CD4-positive, alpha-beta T cell (primary cell): ENCODE data around the gene RNF5. TPM values are rescaled to one million over a fixed set of nuclear protein-coding genes. Genes with fewer than 3 reads are reported as not detected.
A peak's percentile ranks its signal among the peaks of the same experiment; 100 is the strongest.

ENCODE experiments used
- ATAC-seq: fragments of 200-7000 bp; cut with Tn5 transposase; one replicate; pipeline ENCODE4 v1.10.0; 2022; ENCODE audit warnings: mild to moderate bottlenecking; ENCODE audit not compliant: poor library complexity
- CTCF ChIA-PET: fragments of 350-600 bp; sonication (Branson Sonifier 250); formaldehyde crosslinking; loops from one replicate; lab custom pipeline; 2021; ENCODE audit warnings: antibody characterized with exemption, inconsistent platforms; lab: Charles Lee
- POLR2A ChIA-PET: fragments of 350-600 bp; sonication (Branson Sonifier 250); formaldehyde crosslinking; loops from one replicate; lab custom pipeline; 2021; ENCODE audit warnings: antibody characterized with exemption, inconsistent platforms; lab: Charles Lee
- DNase-seq, 14 experiments: peaks; one replicate each; pipeline ENCODE4 v3.0.0-alpha.2; 2013 to 2020; ENCODE audit warnings: mixed read lengths in 2 of 14
- H3K27ac ChIP-seq, 2 donors: one replicate each; pipeline versions ENCODE4 v1.5.1 to v1.7.0; 2013; ENCODE audit warnings: low read length in 2 of 2, low read depth in 1 of 2, mild to moderate bottlenecking in 1 of 2
- H3K27me3 ChIP-seq, 2 experiments: 1 replicate in 1 of 2; 2 replicates in 1 of 2; pipeline versions ENCODE4 v1.6.1 to v1.7.0; 2013; ENCODE audit warnings: low read length in 2 of 2, control low read depth in 1 of 2, mild to moderate bottlenecking in 1 of 2, moderate library complexity in 1 of 2; ENCODE audit not compliant: insufficient read depth in 2 of 2, control insufficient read depth in 1 of 2
- H3K36me3 ChIP-seq: one replicate; pipeline ENCODE4 v1.6.1; 2013; ENCODE audit warnings: low read length, control low read depth; ENCODE audit not compliant: insufficient read depth
- H3K4me1 ChIP-seq: one replicate; pipeline ENCODE4 v1.6.1; 2013; ENCODE audit warnings: low read length, control low read depth; ENCODE audit not compliant: insufficient read depth
- H3K4me3 ChIP-seq: one replicate; pipeline ENCODE4 v1.5.1; 2013; ENCODE audit warnings: mild to moderate bottlenecking, low read length, moderate library complexity
- H3K9me3 ChIP-seq, 2 experiments: 1 replicate in 1 of 2; 2 replicates in 1 of 2; pipeline versions ENCODE4 v1.6.1 to v1.7.0; 2013; ENCODE audit warnings: low read length in 2 of 2, mild to moderate bottlenecking in 2 of 2, control low read depth in 1 of 2, moderate library complexity in 1 of 2; ENCODE audit not compliant: control insufficient read depth in 1 of 2, insufficient read depth in 1 of 2
- H3K27ac Mint-ChIP-seq: one replicate; pipeline ENCODE4 v1.8.0; 2020; ENCODE audit warnings: mixed read lengths
- H3K27me3 Mint-ChIP-seq: one replicate; pipeline ENCODE4 v1.8.0; 2021; ENCODE audit warnings: mixed read lengths
- H3K36me3 Mint-ChIP-seq: one replicate; pipeline ENCODE4 v1.8.0; 2021; ENCODE audit warnings: low read depth, mixed read lengths
- H3K4me1 Mint-ChIP-seq: one replicate; pipeline ENCODE4 v1.8.0; 2021; ENCODE audit warnings: low read depth, mixed read lengths
- H3K4me3 Mint-ChIP-seq: one replicate; pipeline ENCODE4 v1.8.0; 2020; ENCODE audit warnings: mild to moderate bottlenecking, mixed read lengths
- H3K9me3 Mint-ChIP-seq: one replicate; pipeline ENCODE4 v1.8.0; 2020; ENCODE audit warnings: mixed read lengths
- intact Hi-C, 2 experiments: fragments of 100-400 bp; cut with DNase I in 1 of 2; cut with micrococcal nuclease in 1 of 2; formaldehyde crosslinking; loops; one replicate each; pipeline versions ENCODE4 v1.15.1 to v1.9.0; 2023 to 2025; cut with DNase I, micrococcal nuclease
- total RNA-seq, 174 experiments: library from RNA in 2 of 174; stranded (reverse) in 2 of 174; gene quantifications; one replicate each; pipeline ENCODE4 v1.2.3 and lab custom pipeline; 2021 to 2026
- TF ChIP-seq, protein P1 (sequence below): fragments of 200-600 bp; IDR thresholded peaks from one replicate; pipeline ENCODE4 v1.8.0; 2022; ENCODE audit warnings: antibody characterized with exemption, mild to moderate bottlenecking

The RNF5 gene
- total RNA-seq, 2 experiments from 2014 or later = 9.6 to 9.9 TPM

DNA sequence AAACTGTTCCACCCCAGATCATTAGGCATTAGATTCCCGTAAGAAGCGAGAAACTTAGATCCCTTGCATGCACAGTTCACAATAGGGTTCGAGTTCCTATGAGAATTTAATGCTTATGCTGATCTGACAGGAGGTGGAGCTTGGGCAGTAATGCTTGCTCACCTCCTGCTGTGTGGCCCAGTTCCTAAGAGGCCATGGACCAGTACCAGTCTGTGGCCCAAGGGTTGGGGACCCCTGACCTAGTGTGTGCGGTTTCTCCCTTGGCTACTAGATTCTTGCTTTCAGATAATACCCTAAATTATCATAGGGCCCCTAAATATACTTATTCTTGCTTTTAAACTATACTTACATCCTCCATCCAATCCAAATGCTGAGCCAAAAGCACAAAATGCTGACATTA is 16.2 kb downstream of the RNF5 start:
- Mint-ChIP-seq H3K4me1 (peaks cover 48% of the 10 kb centered on the region), H3K4me3 (peak overlapping the region; percentile 99), H3K9me3 (no peaks in the 10 kb centered on the region), H3K27ac (peak overlapping the region; percentile 96), H3K27me3 (no peaks in the 10 kb centered on the region), H3K36me3 (peaks cover 39% of the 10 kb centered on the region)
- ChIA-PET CTCF (interaction anchor here (1.5 to 1.8 kb wide), 2 partner anchors 17 to 40 kb away, joined by 8 to 14 read pairs; partner anchors contain the start of genes AGPAT1 and RNF5), POLR2A (interaction anchor here (1.5 to 12.1 kb wide), 3 partner anchors 15 to 1077 kb away, joined by 7 to 242 read pairs (median 8); partner anchors contain the start of genes AGPAT1, FKBPL, RNF5 and RPS18)
- peaks cover 9% of the 10 kb centered on the region for H3K36me3 ChIP-seq
- H3K27me3 ChIP-seq = no peaks in the 10 kb centered on the region
- ATAC-seq (no peak), DNase-seq (peak in 1 of 14 experiments; percentile 31)
- peak overlapping the region; percentile 58 to 87 for H3K27ac ChIP-seq
- TF ChIP-seq, protein P1, sequence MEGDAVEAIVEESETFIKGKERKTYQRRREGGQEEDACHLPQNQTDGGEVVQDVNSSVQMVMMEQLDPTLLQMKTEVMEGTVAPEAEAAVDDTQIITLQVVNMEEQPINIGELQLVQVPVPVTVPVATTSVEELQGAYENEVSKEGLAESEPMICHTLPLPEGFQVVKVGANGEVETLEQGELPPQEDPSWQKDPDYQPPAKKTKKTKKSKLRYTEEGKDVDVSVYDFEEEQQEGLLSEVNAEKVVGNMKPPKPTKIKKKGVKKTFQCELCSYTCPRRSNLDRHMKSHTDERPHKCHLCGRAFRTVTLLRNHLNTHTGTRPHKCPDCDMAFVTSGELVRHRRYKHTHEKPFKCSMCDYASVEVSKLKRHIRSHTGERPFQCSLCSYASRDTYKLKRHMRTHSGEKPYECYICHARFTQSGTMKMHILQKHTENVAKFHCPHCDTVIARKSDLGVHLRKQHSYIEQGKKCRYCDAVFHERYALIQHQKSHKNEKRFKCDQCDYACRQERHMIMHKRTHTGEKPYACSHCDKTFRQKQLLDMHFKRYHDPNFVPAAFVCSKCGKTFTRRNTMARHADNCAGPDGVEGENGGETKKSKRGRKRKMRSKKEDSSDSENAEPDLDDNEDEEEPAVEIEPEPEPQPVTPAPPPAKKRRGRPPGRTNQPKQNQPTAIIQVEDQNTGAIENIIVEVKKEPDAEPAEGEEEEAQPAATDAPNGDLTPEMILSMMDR = no peak
- intact Hi-C loops = loop anchor here (2.0 to 10.0 kb wide), 6 partner anchors 47 to 1980 kb away; partner anchors contain the start of genes C6orf47 (in 1 of the 2), CSNK2B (in 1 of the 2), EHMT2 (in 1 of the 2) and GPANK1 (in 1 of the 2)
- peaks cover 54% of the 10 kb centered on the region for H3K4me1 ChIP-seq
- no peaks in the 10 kb centered on the region for H3K9me3 ChIP-seq
- H3K4me3 ChIP-seq = no peak overlapping the region

DNA sequence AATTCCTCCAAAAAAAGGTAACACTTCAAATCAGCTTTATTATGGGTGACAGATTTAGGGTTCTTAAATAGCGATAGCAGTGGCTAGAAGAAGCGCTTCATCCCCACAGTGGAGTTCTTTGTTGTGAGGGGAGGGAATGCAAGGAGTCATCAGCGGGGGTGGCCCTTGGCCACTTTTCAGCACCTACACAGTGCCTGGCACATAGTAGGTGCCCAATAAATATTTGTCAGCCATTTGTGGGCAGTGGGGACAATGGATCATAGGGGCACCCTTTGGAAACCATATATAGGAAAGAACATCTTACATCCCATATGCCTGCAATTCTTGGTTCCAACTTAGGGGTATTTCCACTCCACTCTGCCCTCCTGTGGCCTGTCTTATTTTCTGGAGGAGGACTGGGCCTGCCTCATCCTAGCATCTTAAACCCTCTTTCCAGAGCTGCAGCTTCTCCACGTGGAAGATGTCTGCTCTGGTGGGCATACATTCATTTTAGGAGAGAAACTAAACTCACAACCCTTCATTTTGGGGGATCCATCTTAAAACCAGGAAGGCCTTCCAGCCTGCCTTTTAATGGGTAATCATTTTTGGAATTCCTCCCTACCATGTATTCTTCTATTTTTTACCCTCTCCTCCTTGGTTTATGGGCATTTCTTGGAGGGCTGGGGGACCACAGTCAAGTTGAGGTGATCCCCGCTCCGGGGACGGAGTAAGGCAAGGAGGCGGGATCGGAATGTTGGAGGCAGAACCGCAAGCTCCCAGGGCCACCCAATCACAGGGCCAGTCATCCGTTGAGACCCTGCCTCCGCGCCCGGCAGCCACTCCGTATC is 16.8 kb downstream of the RNF5 start:
- Histone ChIP-seq H3K27me3 (no peaks in the 10 kb centered on the region), H3K4me3 (peak overlapping the region; percentile 100), H3K36me3 (peaks cover 9% of the 10 kb centered on the region), H3K9me3 (no peaks in the 10 kb centered on the region), H3K27ac (peak overlapping the region; percentile 58 to 87), H3K4me1 (peaks cover 52% of the 10 kb centered on the region)
- ChIA-PET POLR2A (interaction anchor here (0.6 to 12.1 kb wide), 23 partner anchors 9 to 1580 kb away, joined by 3 to 242 read pairs (median 4); partner anchors contain the start of genes AGPAT1, ATF6B, DXO and FKBPL), CTCF (interaction anchor here (0.6 to 1.8 kb wide), 10 partner anchors 13 to 76 kb away, joined by 3 to 14 read pairs (median 5); partner anchors contain the start of genes AGPAT1, FKBPL, PRRT1 and RNF5)
- Mint-ChIP-seq H3K36me3 (peaks cover 36% of the 10 kb centered on the region), H3K27me3 (no peaks in the 10 kb centered on the region), H3K4me1 (peaks cover 48% of the 10 kb centered on the region), H3K4me3 (peak overlapping the region; percentile 99), H3K27ac (peak overlapping the region; percentile 96), H3K9me3 (no peaks in the 10 kb centered on the region)
- ATAC-seq (peak; percentile 4), DNase-seq (peak in 4 of 14 experiments; percentile 41 to 73 (median 60))
- intact Hi-C loops = loop anchor here (1.0 to 10.0 kb wide), 12 partner anchors 17 to 1980 kb away; partner anchors contain the start of genes AGPAT1 (in 1 of the 2), BRD2 (in 1 of the 2), C6orf47 (in 1 of the 2) and CSNK2B (in 1 of the 2)
- TF ChIP-seq, protein P1 = peak; percentile 44

DNA sequence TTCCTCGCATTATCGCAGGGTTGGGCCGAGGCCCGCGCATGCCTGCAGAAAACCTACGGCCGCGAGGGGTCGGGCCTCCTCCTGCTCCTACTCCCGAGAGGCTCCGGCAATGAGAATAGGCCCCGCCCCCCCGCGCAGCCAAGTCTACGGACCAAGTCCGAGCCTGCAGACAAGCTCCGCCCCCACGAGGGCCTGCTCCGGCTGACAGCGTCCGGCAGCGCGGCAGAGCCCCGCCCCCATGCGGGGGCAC is 17.4 kb downstream of the RNF5 start:
- Mint-ChIP-seq H3K27ac (peak overlapping the region; percentile 96), H3K4me1 (peaks cover 48% of the 10 kb centered on the region), H3K4me3 (peak overlapping the region; percentile 99), H3K27me3 (no peaks in the 10 kb centered on the region), H3K36me3 (peaks cover 30% of the 10 kb centered on the region), H3K9me3 (no peaks in the 10 kb centered on the region)
- Histone ChIP-seq H3K36me3 (peaks cover 9% of the 10 kb centered on the region), H3K4me3 (peak overlapping the region; percentile 100), H3K27ac (peak overlapping the region; percentile 87 to 100), H3K9me3 (no peaks in the 10 kb centered on the region), H3K27me3 (no peaks in the 10 kb centered on the region), H3K4me1 (peaks cover 52% of the 10 kb centered on the region)
- intact Hi-C loops = loop anchor here (1.0 to 10.0 kb wide), 10 partner anchors 17 to 1981 kb away; partner anchors contain the start of genes AGPAT1 (in 1 of the 2), BRD2 (in 1 of the 2), C6orf47 (in 1 of the 2) and CSNK2B (in 1 of the 2)
- POLR2A ChIA-PET = interaction anchor here (0.6 to 12.1 kb wide), 23 partner anchors 9 to 1581 kb away, joined by 3 to 242 read pairs (median 4); partner anchors contain the start of genes AGPAT1, ATF6B, DXO and FKBPL
- ATAC-seq = peak; percentile 82
- CTCF ChIA-PET = interaction anchor here (0.6 to 1.8 kb wide), 10 partner anchors 12 to 77 kb away, joined by 3 to 14 read pairs (median 5); partner anchors contain the start of genes AGPAT1, FKBPL, PRRT1 and RNF5
- peak in 13 of 14 experiments; percentile 97 to 100 (median 100) for DNase-seq
- TF ChIP-seq, protein P1 = peak; percentile 31
